HepG2 (cell line): ENCODE data around the gene MXD1. TPM values are rescaled to one million over a fixed set of nuclear protein-coding genes. Genes with fewer than 3 reads are reported as not detected.

Experiments
- DNMT1 ChIP-seq: sonication (generic); formaldehyde crosslinking; IDR thresholded peaks from 2 replicates; pipeline ENCODE4 v1.5.1; 2020; ENCODE audit warnings: mild to moderate bottlenecking, missing genetic modification reagents
- EP300 ChIP-seq, 3 experiments: sonication (generic) in 1 of 3; formaldehyde crosslinking in 1 of 3; IDR thresholded peaks; 2 replicates each; pipeline versions ENCODE4 v1.5.1 to v1.6.1; 2011 to 2020; ENCODE audit warnings: low read depth in 2 of 3, low read length in 2 of 3, borderline replicate concordance in 1 of 3, improper control_type of control experiment in 1 of 3, mild to moderate bottlenecking in 1 of 3, missing genetic modification reagents in 1 of 3, moderate library complexity in 1 of 3
- KLF6 ChIP-seq: IDR thresholded peaks from 2 replicates; pipeline ENCODE4 v1.8.0; 2016; ENCODE audit warnings: missing biosample characterization, missing genetic modification reagents
- KMT2A ChIP-seq: sonication (generic); formaldehyde crosslinking; IDR thresholded peaks from 2 replicates; pipeline ENCODE4 v1.4.0; 2020; ENCODE audit warnings: missing genetic modification reagents
- MBNL3 ChIP-seq: fragments of 250-450 bp; sonication (Bioruptor Pico); conservative IDR thresholded peaks from 2 replicates; pipeline ENCODE4 v1.8.0; 2022; ENCODE audit warnings: mild to moderate bottlenecking, inconsistent platforms
- SAP130 ChIP-seq: IDR thresholded peaks from 2 replicates; pipeline ENCODE4 v1.6.1; 2016; ENCODE audit warnings: low read depth
- SOX6 ChIP-seq, 2 experiments: fragments of 450-650 bp in 1 of 2; sonication (generic) in 1 of 2; formaldehyde crosslinking in 1 of 2; IDR thresholded peaks; 2 replicates each; pipeline versions ENCODE4 v1.4.0 to v1.6.1; 2017 to 2020; ENCODE audit warnings: antibody characterized with exemption in 1 of 2, mild to moderate bottlenecking in 1 of 2, missing genetic modification reagents in 1 of 2
- UBTF ChIP-seq: sonication (generic); formaldehyde crosslinking; IDR thresholded peaks from 2 replicates; pipeline ENCODE4 v1.4.0; 2020; ENCODE audit warnings: mild to moderate bottlenecking, missing genetic modification reagents
- YEATS2 ChIP-seq: sonication (generic); formaldehyde crosslinking; IDR thresholded peaks from 2 replicates; pipeline ENCODE4 v1.4.0; 2020; ENCODE audit warnings: missing genetic modification reagents, borderline replicate concordance
- YY1 ChIP-seq: IDR thresholded peaks from 2 replicates; pipeline ENCODE4 v1.6.1; 2011; ENCODE audit warnings: low read length, low read depth, moderate library complexity, mild to moderate bottlenecking; ENCODE audit not compliant: insufficient read depth, insufficient replicate concordance
- ZNF124 ChIP-seq: sonication (generic); formaldehyde crosslinking; IDR thresholded peaks from 2 replicates; pipeline ENCODE4 v1.4.0; 2020; ENCODE audit warnings: missing genetic modification reagents
- ZSCAN21 ChIP-seq: sonication (generic); formaldehyde crosslinking; IDR thresholded peaks from 2 replicates; pipeline ENCODE4 v1.8.0; 2022; ENCODE audit warnings: mild to moderate bottlenecking, missing genetic modification reagents, moderate library complexity, borderline replicate concordance
- polyA plus RNA-seq, 8 experiments: library from polyadenylated mRNA; depleted of rRNA in 3 of 8; stranded (reverse) in 7 of 8; unstranded in 1 of 8; fragments of >200 nt; fragmentation: Illumina TruSeq in 4 of 8; extraction: Trizol in 4 of 8; gene quantifications; 2 replicates each; pipeline versions ENCODE4 v1.2.1 to v1.2.3, GENCODE V29; 2011 to 2016; ENCODE audit warnings: low read depth in 4 of 8, missing spikeins in 1 of 8, mixed read lengths in 1 of 8; ENCODE audit not compliant: insufficient read depth in 1 of 8
- total RNA-seq, 5 experiments: library from RNA; depleted of rRNA; stranded (reverse); fragments of >200 nt; fragmentation: Illumina TruSeq; extraction: Trizol; gene quantifications; 2 replicates each; pipeline ENCODE4 v1.2.3, GENCODE V29; 2016; ENCODE audit warnings: low read depth in 1 of 5
- TF ChIP-seq, protein P1 (sequence below): sonication (generic); formaldehyde crosslinking; IDR thresholded peaks from one replicate; pipeline ENCODE4 v1.5.1; 2020; ENCODE audit warnings: mild to moderate bottlenecking, missing genetic modification reagents; ENCODE audit errors: not compliant biosample characterization
- TF ChIP-seq, protein P2 (sequence below): sonication (generic); formaldehyde crosslinking; IDR thresholded peaks from 2 replicates; pipeline ENCODE4; 2020; ENCODE audit warnings: missing genetic modification reagents, mild to moderate bottlenecking, borderline replicate concordance

Gene MXD1
- total and polyA plus RNA-seq, 2 of the 13 experiments (the other 11 are each of a cell fraction or from before 2014, with no cell fraction given) = 6.4 to 14.9 TPM

- TF ChIP-seq, protein P1, sequence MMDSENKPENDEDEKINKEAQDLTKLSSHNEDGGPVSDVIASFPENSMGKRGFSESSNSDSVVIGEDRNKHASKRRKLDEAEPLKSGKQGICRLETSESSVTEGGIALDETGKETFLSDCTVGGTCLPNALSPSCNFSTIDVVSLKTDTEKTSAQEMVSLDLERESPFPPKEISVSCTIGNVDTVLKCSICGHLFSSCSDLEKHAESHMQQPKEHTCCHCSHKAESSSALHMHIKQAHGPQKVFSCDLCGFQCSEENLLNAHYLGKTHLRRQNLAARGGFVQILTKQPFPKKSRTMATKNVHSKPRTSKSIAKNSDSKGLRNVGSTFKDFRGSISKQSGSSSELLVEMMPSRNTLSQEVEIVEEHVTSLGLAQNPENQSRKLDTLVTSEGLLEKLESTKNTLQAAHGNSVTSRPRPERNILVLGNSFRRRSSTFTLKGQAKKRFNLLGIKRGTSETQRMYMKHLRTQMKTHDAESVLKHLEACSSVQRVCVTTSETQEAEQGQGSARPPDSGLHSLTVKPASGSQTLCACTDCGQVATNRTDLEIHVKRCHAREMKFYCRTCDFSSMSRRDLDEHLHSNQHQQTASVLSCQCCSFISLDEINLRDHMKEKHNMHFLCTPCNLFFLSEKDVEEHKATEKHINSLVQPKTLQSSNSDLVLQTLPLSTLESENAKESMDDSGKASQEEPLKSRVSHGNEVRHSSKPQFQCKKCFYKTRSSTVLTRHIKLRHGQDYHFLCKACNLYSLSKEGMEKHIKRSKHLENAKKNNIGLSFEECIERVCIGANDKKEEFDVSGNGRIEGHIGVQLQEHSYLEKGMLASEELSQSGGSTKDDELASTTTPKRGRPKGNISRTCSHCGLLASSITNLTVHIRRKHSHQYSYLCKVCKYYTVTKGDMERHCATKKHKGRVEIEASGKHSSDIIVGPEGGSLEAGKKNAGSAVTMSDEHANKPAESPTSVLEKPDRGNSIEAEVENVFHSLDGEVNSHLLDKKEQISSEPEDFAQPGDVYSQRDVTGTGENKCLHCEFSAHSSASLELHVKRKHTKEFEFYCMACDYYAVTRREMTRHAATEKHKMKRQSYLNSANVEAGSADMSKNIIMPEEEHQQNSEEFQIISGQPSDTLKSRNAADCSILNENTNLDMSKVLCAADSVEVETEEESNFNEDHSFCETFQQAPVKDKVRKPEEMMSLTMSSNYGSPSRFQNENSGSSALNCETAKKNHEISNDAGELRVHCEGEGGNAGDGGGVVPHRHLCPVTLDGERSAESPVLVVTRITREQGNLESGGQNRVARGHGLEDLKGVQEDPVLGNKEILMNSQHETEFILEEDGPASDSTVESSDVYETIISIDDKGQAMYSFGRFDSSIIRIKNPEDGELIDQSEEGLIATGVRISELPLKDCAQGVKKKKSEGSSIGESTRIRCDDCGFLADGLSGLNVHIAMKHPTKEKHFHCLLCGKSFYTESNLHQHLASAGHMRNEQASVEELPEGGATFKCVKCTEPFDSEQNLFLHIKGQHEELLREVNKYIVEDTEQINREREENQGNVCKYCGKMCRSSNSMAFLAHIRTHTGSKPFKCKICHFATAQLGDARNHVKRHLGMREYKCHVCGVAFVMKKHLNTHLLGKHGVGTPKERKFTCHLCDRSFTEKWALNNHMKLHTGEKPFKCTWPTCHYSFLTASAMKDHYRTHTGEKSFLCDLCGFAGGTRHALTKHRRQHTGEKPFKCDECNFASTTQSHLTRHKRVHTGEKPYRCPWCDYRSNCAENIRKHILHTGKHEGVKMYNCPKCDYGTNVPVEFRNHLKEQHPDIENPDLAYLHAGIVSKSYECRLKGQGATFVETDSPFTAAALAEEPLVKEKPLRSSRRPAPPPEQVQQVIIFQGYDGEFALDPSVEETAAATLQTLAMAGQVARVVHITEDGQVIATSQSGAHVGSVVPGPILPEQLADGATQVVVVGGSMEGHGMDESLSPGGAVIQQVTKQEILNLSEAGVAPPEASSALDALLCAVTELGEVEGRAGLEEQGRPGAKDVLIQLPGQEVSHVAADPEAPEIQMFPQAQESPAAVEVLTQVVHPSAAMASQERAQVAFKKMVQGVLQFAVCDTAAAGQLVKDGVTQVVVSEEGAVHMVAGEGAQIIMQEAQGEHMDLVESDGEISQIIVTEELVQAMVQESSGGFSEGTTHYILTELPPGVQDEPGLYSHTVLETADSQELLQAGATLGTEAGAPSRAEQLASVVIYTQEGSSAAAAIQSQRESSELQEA = no peak
- no peak for TF ChIP-seq UBTF (CRISPR knock-in tag)
- TF ChIP-seq ZSCAN21 (CRISPR knock-in tag) = no peak
- TF ChIP-seq SOX6 (IDR thresholded peaks at IDR 0.05) = no peak
- peak; percentile 90 for TF ChIP-seq SOX6 (CRISPR knock-in tag; IDR thresholded peaks at IDR 0.05)
- TF ChIP-seq, protein P2, sequence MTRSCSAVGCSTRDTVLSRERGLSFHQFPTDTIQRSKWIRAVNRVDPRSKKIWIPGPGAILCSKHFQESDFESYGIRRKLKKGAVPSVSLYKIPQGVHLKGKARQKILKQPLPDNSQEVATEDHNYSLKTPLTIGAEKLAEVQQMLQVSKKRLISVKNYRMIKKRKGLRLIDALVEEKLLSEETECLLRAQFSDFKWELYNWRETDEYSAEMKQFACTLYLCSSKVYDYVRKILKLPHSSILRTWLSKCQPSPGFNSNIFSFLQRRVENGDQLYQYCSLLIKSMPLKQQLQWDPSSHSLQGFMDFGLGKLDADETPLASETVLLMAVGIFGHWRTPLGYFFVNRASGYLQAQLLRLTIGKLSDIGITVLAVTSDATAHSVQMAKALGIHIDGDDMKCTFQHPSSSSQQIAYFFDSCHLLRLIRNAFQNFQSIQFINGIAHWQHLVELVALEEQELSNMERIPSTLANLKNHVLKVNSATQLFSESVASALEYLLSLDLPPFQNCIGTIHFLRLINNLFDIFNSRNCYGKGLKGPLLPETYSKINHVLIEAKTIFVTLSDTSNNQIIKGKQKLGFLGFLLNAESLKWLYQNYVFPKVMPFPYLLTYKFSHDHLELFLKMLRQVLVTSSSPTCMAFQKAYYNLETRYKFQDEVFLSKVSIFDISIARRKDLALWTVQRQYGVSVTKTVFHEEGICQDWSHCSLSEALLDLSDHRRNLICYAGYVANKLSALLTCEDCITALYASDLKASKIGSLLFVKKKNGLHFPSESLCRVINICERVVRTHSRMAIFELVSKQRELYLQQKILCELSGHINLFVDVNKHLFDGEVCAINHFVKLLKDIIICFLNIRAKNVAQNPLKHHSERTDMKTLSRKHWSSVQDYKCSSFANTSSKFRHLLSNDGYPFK (CRISPR knock-in tag) = no peak
- TF ChIP-seq YEATS2 = peak; percentile 40; the same call in 1 of the 2 replicates
- TF ChIP-seq DNMT1 (CRISPR knock-in tag) = no peak
- TF ChIP-seq YY1 = no peak
- TF ChIP-seq SAP130 = peak; percentile 91
- no peak for TF ChIP-seq KLF6 (CRISPR knock-in tag)
- no peak for TF ChIP-seq MBNL3 (CRISPR knock-in tag)
- peak in 1 of 2 experiments; percentile 92; a peak in 2 of 4 replicates for TF ChIP-seq EP300 (IDR thresholded peaks at IDR 0.05; ENCODE audit: low read depth in 2 of 2, low read length in 2 of 2)
- TF ChIP-seq EP300 (CRISPR knock-in tag; IDR thresholded peaks at IDR 0.05; ENCODE audit: borderline replicate concordance) = peak; percentile 61; the same call in 1 of the 2 replicates
- no peak; the same call in 1 of the 2 replicates for TF ChIP-seq ZNF124 (CRISPR knock-in tag)
- TF ChIP-seq KMT2A (CRISPR knock-in tag) = peak; percentile 38; the same call in 1 of the 2 replicates
These were observed 19.1 kb downstream of the MXD1 start (continued) for GRCh38 chr2:69933839-69934613.
